OCI-LY3 (cell line): ENCODE results near the gene GPX2.
A peak's percentile ranks its signal among the peaks of the same experiment; 100 is the strongest.

ENCODE experiments used
- H2AFZ ChIP-seq: fragments of 200-600, 300-600 bp; shearing (Covaris generic); 2 replicates; pipeline ENCODE4 v1.6.0; 2014; ENCODE audit warnings: antibody characterized with exemption, low read depth, low read length
- H3K27ac ChIP-seq: fragments of 200-600, 300-600 bp; sonication (generic); 2 replicates; pipeline ENCODE4 v1.5.1; 2014; ENCODE audit warnings: mild to moderate bottlenecking, low read length, moderate library complexity, mixed read lengths
- H3K27me3 ChIP-seq: fragments of 200-600, 300-600 bp; sonication (generic); 2 replicates; pipeline ENCODE4 v1.6.1; 2014; ENCODE audit warnings: low read depth, low read length, mixed read lengths
- H3K36me3 ChIP-seq: fragments of 200-600, 300-600 bp; sonication (generic); replicated peaks from 2 replicates; pipeline ENCODE3; 2014; ENCODE audit warnings: low read depth, low read length, mixed read lengths
- H3K4me1 ChIP-seq: fragments of 300-600, 200-600 bp; sonication (generic); 2 replicates; pipeline ENCODE4 v1.6.1; 2014; ENCODE audit warnings: low read length, mixed read lengths
- H3K4me2 ChIP-seq: fragments of 200-600, 300-600 bp; sonication (generic); 2 replicates; pipeline ENCODE4 v1.6.1; 2014; ENCODE audit warnings: low read length, mixed read lengths
- H3K4me3 ChIP-seq: fragments of 300-600, 200-600 bp; sonication (generic); 2 replicates; pipeline ENCODE4 v1.5.1; 2014; ENCODE audit warnings: antibody characterized with exemption, mild to moderate bottlenecking, low read length, moderate library complexity
- H3K79me2 ChIP-seq: fragments of 300-600, 200-600 bp; shearing (Covaris generic); 2 replicates; pipeline ENCODE4 v1.6.1; 2014; ENCODE audit warnings: mild to moderate bottlenecking, low read length, mixed read lengths
- H3K9ac ChIP-seq: fragments of 300-600, 200-600 bp; shearing (Covaris generic); 2 replicates; pipeline ENCODE4 v1.6.0; 2014; ENCODE audit warnings: mild to moderate bottlenecking, low read length, moderate library complexity
- H3K9me3 ChIP-seq: fragments of 200-600, 300-600 bp; shearing (Covaris generic); 2 replicates; pipeline ENCODE4 v1.6.1; 2014; ENCODE audit warnings: low read length, mixed read lengths; ENCODE audit not compliant: insufficient read depth
- H4K20me1 ChIP-seq: fragments of 200-600, 300-600 bp; sonication (generic); 2 replicates; pipeline ENCODE4 v1.6.1; 2016; ENCODE audit warnings: low read length, mixed read lengths; ENCODE audit not compliant: insufficient read depth
- CTCF ChIP-seq: fragments of 200-600, 300-600 bp; sonication (generic); IDR thresholded peaks from 2 replicates; pipeline ENCODE4 v1.5.1; 2014; ENCODE audit warnings: antibody characterized with exemption, low read length, low read depth
- EZH2phosphoT487 ChIP-seq: fragments of 200-600 bp; shearing (Covaris generic); IDR thresholded peaks from 2 replicates; pipeline ENCODE4 v1.6.1; 2018; ENCODE audit warnings: antibody characterized with exemption, mixed run types, low read depth

Gene GPX2

GRCh38 chr14:64986648-64987437, 44.3 kb upstream of the GPX2 start, which contains the start of gene FNTB:
Gene FNTB (plus strand): TSS chr14:64986895. CDS start chr14:64986954, 59 bp downstream.
- peaks cover 28% of the 10 kb centered on the region for H3K79me2 ChIP-seq
- H3K27ac ChIP-seq = peak within 1 kb of the TSS; percentile 64
- H3K4me1 ChIP-seq = peaks cover 16% of the 10 kb centered on the region
- H3K9ac ChIP-seq = peak within 1 kb of the TSS; percentile 73
- H3K36me3 ChIP-seq = no peaks in the 10 kb centered on the region
- peaks cover 12% of the 10 kb centered on the region; the same call in 1 of the 2 replicates for H3K27me3 ChIP-seq
- H4K20me1 ChIP-seq = no peaks in the 10 kb centered on the region
- H3K4me2 ChIP-seq = peak within 1 kb of the TSS; percentile 97
- peak within 1 kb of the TSS; percentile 86 for H3K4me3 ChIP-seq
- TF ChIP-seq EZH2phosphoT487 = no peak
- TF ChIP-seq CTCF = peak; percentile 66
- no peaks in the 10 kb centered on the region for H3K9me3 ChIP-seq
- peak within 1 kb of the TSS; percentile 95 for H2AFZ ChIP-seq

GRCh38 chr14:64983439-64984310, 41.1 kb upstream of the GPX2 start:
- Histone ChIP-seq H2AFZ (peak overlapping the region; percentile 20), H4K20me1 (no peaks in the 10 kb centered on the region), H3K4me1 (peaks cover 16% of the 10 kb centered on the region), H3K9me3 (no peaks in the 10 kb centered on the region), H3K9ac (peak overlapping the region; percentile 12; the same call in 1 of the 2 replicates), H3K4me2 (peak overlapping the region; percentile 73), H3K27me3 (peaks cover 16% of the 10 kb centered on the region; the same call in 1 of the 2 replicates), H3K27ac (no peak overlapping the region), H3K4me3 (peak overlapping the region; percentile 59), H3K36me3 (no peaks in the 10 kb centered on the region), H3K79me2 (peaks cover 16% of the 10 kb centered on the region)
- no peak for TF ChIP-seq EZH2phosphoT487
- TF ChIP-seq CTCF = peak; percentile 84

GRCh38 chr14:64979336-64980074, 37.0 kb upstream of the GPX2 start:
- no peak overlapping the region for H2AFZ ChIP-seq
- peaks cover 16% of the 10 kb centered on the region for H3K27me3 ChIP-seq
- H3K79me2 ChIP-seq = no peaks in the 10 kb centered on the region
- H3K27ac ChIP-seq = no peak overlapping the region
- peaks cover 3% of the 10 kb centered on the region; the same call in 1 of the 2 replicates for H3K4me1 ChIP-seq
- no peaks in the 10 kb centered on the region for H3K36me3 ChIP-seq
- H3K4me2 ChIP-seq = 0 out of 2 replicates have a peak overlapping the region, but pooled peaks have one; percentile 12
- no peaks in the 10 kb centered on the region for H4K20me1 ChIP-seq
- H3K9ac ChIP-seq = no peak overlapping the region
- H3K4me3 ChIP-seq = no peak overlapping the region
- TF ChIP-seq CTCF (no peak), EZH2phosphoT487 (no peak)
- H3K9me3 ChIP-seq = no peaks in the 10 kb centered on the region
